NCI-H2081 treated with DMSO at 0.1 percent for 48 hours (cell line): ENCODE measurements around the gene PROM1.

ENCODE experiments used
- DNase-seq: peaks from one replicate; lab custom pipeline; 2025; lab: John Stamatoyannopoulos, UW

The PROM1 gene

GRCh38 chr4:15944895-15945294, 138.9 kb downstream of the PROM1 start:
- DNase-seq: no peak

GRCh38 chr4:15942283-15942682, 141.5 kb downstream of the PROM1 start:
- DNase-seq: no peak

- no peak for DNase-seq
These were observed 145.2 kb downstream of the PROM1 start, which contains the start of gene FGFBP1 for GRCh38 chr4:15938640-15939039. Gene FGFBP1 (minus strand): TSS chr4:15938740. CDS start chr4:15936632, 2,108 bp downstream.

- DNase-seq: no peak
These were observed 145.6 kb downstream of the PROM1 start for GRCh38 chr4:15938182-15938581.

- DNase-seq: no peak
These were observed 147.3 kb downstream of the PROM1 start for GRCh38 chr4:15936495-15936894.

GRCh38 chr4:15935504-15936402, 148.1 kb downstream of the PROM1 start:
- no peak for DNase-seq

- DNase-seq: no peak
These were observed 149.6 kb downstream of the PROM1 start for GRCh38 chr4:15934259-15934658.

GRCh38 chr4:15931451-15932210, 152.2 kb downstream of the PROM1 start:
- DNase-seq: no peak

- DNase-seq: no peak
These were observed 153.5 kb downstream of the PROM1 start for GRCh38 chr4:15930314-15930713.

GRCh38 chr4:15929540-15929939, 154.3 kb downstream of the PROM1 start:
- no peak for DNase-seq

- DNase-seq: no peak
These were observed 154.9 kb downstream of the PROM1 start for GRCh38 chr4:15928883-15929282.

GRCh38 chr4:15926486-15926885, 157.3 kb downstream of the PROM1 start:
- no peak for DNase-seq

GRCh38 chr4:15925830-15926229, 158.0 kb downstream of the PROM1 start:
- no peak for DNase-seq

- no peak for DNase-seq
These were observed 162.3 kb downstream of the PROM1 start for GRCh38 chr4:15921592-15921932.

GRCh38 chr4:15920723-15921591, 162.9 kb downstream of the PROM1 start:
- no peak for DNase-seq

- no peak for DNase-seq
These were observed 165.2 kb downstream of the PROM1 start for GRCh38 chr4:15918484-15919129.
